Measurements from ENCODE around the gene COPE.

Gene COPE

GRCh38 chr19:18876865-18877264 is 42.3 kb downstream of the COPE start:
- in situ Hi-C loops (cut with HindIII; ENCODE audit: low sequenced_read_pairs): no loop called here
- TF ChIP-seq, protein P1, sequence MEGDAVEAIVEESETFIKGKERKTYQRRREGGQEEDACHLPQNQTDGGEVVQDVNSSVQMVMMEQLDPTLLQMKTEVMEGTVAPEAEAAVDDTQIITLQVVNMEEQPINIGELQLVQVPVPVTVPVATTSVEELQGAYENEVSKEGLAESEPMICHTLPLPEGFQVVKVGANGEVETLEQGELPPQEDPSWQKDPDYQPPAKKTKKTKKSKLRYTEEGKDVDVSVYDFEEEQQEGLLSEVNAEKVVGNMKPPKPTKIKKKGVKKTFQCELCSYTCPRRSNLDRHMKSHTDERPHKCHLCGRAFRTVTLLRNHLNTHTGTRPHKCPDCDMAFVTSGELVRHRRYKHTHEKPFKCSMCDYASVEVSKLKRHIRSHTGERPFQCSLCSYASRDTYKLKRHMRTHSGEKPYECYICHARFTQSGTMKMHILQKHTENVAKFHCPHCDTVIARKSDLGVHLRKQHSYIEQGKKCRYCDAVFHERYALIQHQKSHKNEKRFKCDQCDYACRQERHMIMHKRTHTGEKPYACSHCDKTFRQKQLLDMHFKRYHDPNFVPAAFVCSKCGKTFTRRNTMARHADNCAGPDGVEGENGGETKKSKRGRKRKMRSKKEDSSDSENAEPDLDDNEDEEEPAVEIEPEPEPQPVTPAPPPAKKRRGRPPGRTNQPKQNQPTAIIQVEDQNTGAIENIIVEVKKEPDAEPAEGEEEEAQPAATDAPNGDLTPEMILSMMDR (IDR thresholded peaks at IDR 0.05; ENCODE audit: low read depth, low read length, missing control alignments): no peak
- DNase-seq (ENCODE audit: low read depth): no peak
- no peak overlapping the region for H3K4me3 ChIP-seq (ENCODE audit: low read depth, low read length)

GRCh38 chr19:18875726-18876125 is 43.5 kb downstream of the COPE start:
- DNase-seq (ENCODE audit: low read depth): no peak
- no peak overlapping the region for H3K4me3 ChIP-seq (ENCODE audit: low read depth, low read length)
- TF ChIP-seq, protein P1 (IDR thresholded peaks at IDR 0.05; ENCODE audit: low read depth, low read length, missing control alignments): no peak
- in situ Hi-C loops (cut with HindIII; ENCODE audit: low sequenced_read_pairs): no loop called here

DNA sequence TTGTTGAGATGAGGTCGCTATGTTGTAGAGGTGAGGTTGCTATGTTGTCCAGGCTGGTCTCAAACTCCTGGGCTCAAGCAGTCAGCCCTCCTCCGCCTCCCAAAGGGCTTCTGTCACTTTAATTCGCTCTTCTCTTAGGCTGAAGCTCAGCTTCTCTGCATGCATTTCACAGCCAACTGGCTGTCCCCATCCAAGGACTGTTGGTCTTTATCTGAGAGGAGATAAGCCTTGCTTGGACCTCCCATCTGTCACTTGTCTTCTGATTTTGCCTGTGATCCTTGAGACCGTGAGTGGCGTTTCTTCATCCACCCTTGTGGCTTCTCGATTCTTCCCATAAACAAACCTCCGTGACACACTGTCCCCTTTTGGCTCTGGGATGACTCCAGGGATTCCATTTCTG is 47.6 kb downstream of the COPE start:
- H3K4me3 ChIP-seq (ENCODE audit: low read depth, low read length): no peak overlapping the region
- TF ChIP-seq, protein P1 (IDR thresholded peaks at IDR 0.05; ENCODE audit: low read depth, low read length, missing control alignments): no peak
- DNase-seq (ENCODE audit: low read depth): no peak
- in situ Hi-C loops (cut with HindIII; ENCODE audit: low sequenced_read_pairs): loop anchor here (25.0 kb wide), 1 partner anchor 384 kb away; no protein-coding TSS in a partner anchor

GRCh38 chr19:18870531-18871172 is 48.5 kb downstream of the COPE start:
- DNase-seq (ENCODE audit: low read depth): no peak
- TF ChIP-seq, protein P1 (IDR thresholded peaks at IDR 0.05; ENCODE audit: low read depth, low read length, missing control alignments): no peak
- H3K4me3 ChIP-seq (ENCODE audit: low read depth, low read length): no peak overlapping the region
- in situ Hi-C loops (cut with HindIII; ENCODE audit: low sequenced_read_pairs): loop anchor here (25.0 kb wide), 1 partner anchor 383 kb away; no protein-coding TSS in a partner anchor

DNA sequence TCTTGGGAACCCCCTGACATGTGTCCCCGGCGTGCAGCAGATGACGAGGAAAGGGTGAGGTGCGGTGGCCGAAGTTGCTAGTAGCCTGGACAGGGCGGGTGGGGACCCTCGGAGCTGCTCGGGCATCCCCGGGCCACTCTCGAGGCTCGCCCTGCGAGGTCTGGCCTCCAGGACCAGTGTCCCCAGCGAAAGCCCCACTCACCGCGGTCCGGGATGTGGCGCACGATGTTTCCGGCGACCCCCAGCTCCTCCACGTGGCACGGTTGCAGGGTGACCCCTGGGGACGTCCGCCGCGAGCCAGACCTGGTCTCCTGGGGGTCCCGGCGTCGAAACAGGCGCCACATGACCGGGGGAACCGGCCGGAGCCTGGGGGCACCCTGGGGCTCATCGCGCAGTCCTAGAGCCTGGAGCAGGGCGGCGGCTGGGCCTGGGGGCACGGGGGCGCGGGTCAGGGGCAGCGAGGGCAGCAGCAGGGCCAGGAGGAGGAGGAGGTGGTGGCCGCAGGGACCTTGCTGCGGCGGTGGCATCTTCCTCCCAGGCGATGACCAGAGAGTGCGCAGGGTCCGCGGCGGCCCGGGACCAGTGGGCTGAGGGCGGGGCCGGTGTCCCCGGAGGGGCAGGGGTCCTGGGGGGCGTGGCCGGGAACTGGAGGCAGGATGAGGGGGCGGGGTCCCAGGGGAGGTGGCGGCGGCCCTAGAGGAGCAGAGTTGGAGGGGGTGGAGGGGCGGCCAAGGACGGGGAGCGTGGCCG is 49.2 kb downstream of the COPE start:
- no peak for DNase-seq (ENCODE audit: low read depth)
- no peak overlapping the region for H3K4me3 ChIP-seq (ENCODE audit: low read depth, low read length)
- in situ Hi-C loops (cut with HindIII; ENCODE audit: low sequenced_read_pairs): loop anchor here (25.0 kb wide), 1 partner anchor 383 kb away; no protein-coding TSS in a partner anchor
- TF ChIP-seq, protein P1 (IDR thresholded peaks at IDR 0.05; ENCODE audit: low read depth, low read length, missing control alignments): no peak

DNA sequence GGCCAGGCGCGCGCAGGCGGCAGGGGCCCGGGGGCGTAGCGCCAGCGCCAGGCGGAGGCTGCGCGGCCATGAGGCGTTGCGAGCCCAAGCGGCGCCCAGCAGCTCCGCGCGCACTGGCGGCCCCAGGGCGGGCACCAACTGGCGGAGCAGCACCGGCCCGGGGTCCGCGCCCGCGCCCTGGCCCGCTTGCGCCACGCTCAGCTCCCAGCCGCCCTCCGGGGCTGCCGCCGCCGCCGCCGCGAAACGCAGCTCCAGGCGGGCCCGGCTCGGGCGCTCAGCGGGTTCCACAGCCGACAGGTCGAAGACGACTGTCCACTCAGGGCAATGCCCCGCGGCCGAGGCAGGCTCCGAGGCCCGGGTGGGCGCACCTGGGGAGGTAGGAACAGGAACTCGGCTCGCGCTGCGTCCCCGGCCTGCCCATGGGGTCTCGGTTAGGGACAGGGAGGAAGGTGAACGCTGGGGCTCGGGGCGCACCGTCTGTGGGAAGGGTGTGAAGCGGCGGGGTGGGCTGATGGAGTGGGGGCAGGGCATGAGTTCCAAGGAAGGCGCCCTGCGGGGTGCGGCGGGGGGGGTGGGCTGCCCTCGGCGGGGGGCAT is 50.1 kb downstream of the COPE start:
- in situ Hi-C loops (cut with HindIII; ENCODE audit: low sequenced_read_pairs): loop anchor here (25.0 kb wide), 1 partner anchor 382 kb away; no protein-coding TSS in a partner anchor
- no peak for DNase-seq (ENCODE audit: low read depth)
- no peak overlapping the region for H3K4me3 ChIP-seq (ENCODE audit: low read depth, low read length)
- TF ChIP-seq, protein P1 (IDR thresholded peaks at IDR 0.05; ENCODE audit: low read depth, low read length, missing control alignments): no peak

Measured in astrocyte of the cerebellum (primary cell).